IMR-90 (cell line): ENCODE data around the gene NOG. TPM values are rescaled to one million over a fixed set of nuclear protein-coding genes. Genes with fewer than 3 reads are reported as not detected.

Experiments
- ATAC-seq: fragments of 200-7000 bp; cut with Tn5 transposase; 2 replicates; pipeline ENCODE4 v1.9.1; 2020; ENCODE audit warnings: low read depth, mild to moderate bottlenecking, moderate library complexity
- BruUV-seq: library from RNA; stranded (reverse); fragments of 400-500 nt; replicated peaks from 2 replicates; lab custom pipeline; 2021; lab: Mats Ljungman, UMichigan
- CTCF ChIA-PET: fragments of 300-600 bp; formaldehyde crosslinking; extraction: SDS; loops from one replicate; lab custom pipeline; 2021; ENCODE audit warnings: antibody characterized with exemption; lab: Yijun Ruan, JAX
- POLR2A ChIA-PET: fragments of 300-600 bp; sonication (Branson Sonifier 250); formaldehyde crosslinking; loops from one replicate; lab custom pipeline; 2022; ENCODE audit warnings: antibody characterized with exemption; ENCODE audit not compliant: unreplicated experiment; lab: Charles Lee
- DNase-seq: peaks from one replicate; pipeline ENCODE4 v3.0.0; 2013
- H2AFZ ChIP-seq: replicated peaks from 2 replicates; pipeline ENCODE3; 2013; ENCODE audit warnings: low read length, mild to moderate bottlenecking; ENCODE audit not compliant: poor library complexity
- H2AK5ac ChIP-seq: 2 replicates; pipeline ENCODE4 v1.6.1; 2013; ENCODE audit warnings: low read depth, low read length, inconsistent platforms
- H2AK9ac ChIP-seq: replicated peaks from 2 replicates; pipeline ENCODE3; 2013; ENCODE audit warnings: mild to moderate bottlenecking, low read depth, low read length, moderate library complexity; ENCODE audit not compliant: poor library complexity
- H2BK120ac ChIP-seq: 2 replicates; pipeline ENCODE4 v1.6.1; 2013; ENCODE audit warnings: low read depth, low read length, inconsistent platforms
- H2BK15ac ChIP-seq: 3 replicates; pipeline ENCODE4 v1.6.1; 2013; ENCODE audit warnings: low read depth, low read length, inconsistent platforms
- H2BK20ac ChIP-seq: 2 replicates; pipeline ENCODE4 v1.6.1; 2013; ENCODE audit warnings: low read depth, mild to moderate bottlenecking, inconsistent platforms, low read length, moderate library complexity
- H2BK5ac ChIP-seq: 2 replicates; pipeline ENCODE4 v1.6.1; 2013; ENCODE audit warnings: mild to moderate bottlenecking, low read depth, low read length, inconsistent platforms; ENCODE audit not compliant: poor library complexity, severe bottlenecking
- H3K14ac ChIP-seq: replicated peaks from 2 replicates; pipeline ENCODE4 v1.6.1; 2013; ENCODE audit warnings: low read depth, low read length, inconsistent platforms
- H3K18ac ChIP-seq: 2 replicates; pipeline ENCODE4 v1.6.1; 2013; ENCODE audit warnings: low read depth, low read length, control low read depth
- H3K23ac ChIP-seq: 2 replicates; pipeline ENCODE4 v1.6.1; 2013; ENCODE audit warnings: low read depth, low read length, inconsistent platforms
- H3K27ac ChIP-seq: 2 replicates; pipeline ENCODE4 v1.5.1; 2013; ENCODE audit warnings: mild to moderate bottlenecking, control low read depth, low read length; ENCODE audit not compliant: insufficient read depth
- H3K27me3 ChIP-seq: 2 replicates; pipeline ENCODE4 v1.6.1; 2013; ENCODE audit warnings: low read length; ENCODE audit not compliant: control insufficient read depth, insufficient read depth
- H3K36me3 ChIP-seq: 2 replicates; pipeline ENCODE4 v1.6.1; 2013; ENCODE audit warnings: low read length, mixed read lengths; ENCODE audit not compliant: control insufficient read depth, insufficient read depth
- H3K4ac ChIP-seq: 2 replicates; pipeline ENCODE4 v1.6.1; 2013; ENCODE audit warnings: low read depth, low read length, inconsistent platforms
- H3K4me1 ChIP-seq: 2 replicates; pipeline ENCODE4 v1.6.1; 2013; ENCODE audit warnings: low read length, mixed read lengths; ENCODE audit not compliant: control insufficient read depth, insufficient read depth
- H3K4me2 ChIP-seq: 2 replicates; pipeline ENCODE4 v1.6.1; 2013; ENCODE audit warnings: low read depth, mild to moderate bottlenecking, control low read depth, low read length, moderate library complexity
- H3K4me3 ChIP-seq: 2 replicates; pipeline ENCODE4 v1.5.1; 2013; ENCODE audit warnings: low read depth, mild to moderate bottlenecking, control low read depth, low read length, moderate library complexity; ENCODE audit not compliant: insufficient read depth
- H3K56ac ChIP-seq: 2 replicates; pipeline ENCODE4 v1.6.1; 2013; ENCODE audit warnings: low read length, inconsistent platforms; ENCODE audit not compliant: insufficient read depth; ENCODE audit errors: extremely low read depth
- H3K79me1 ChIP-seq, 2 experiments: 2 replicates each; pipeline ENCODE4 v1.6.1; 2013; ENCODE audit warnings: low read length in 2 of 2, inconsistent platforms in 1 of 2, low read depth in 1 of 2
- H3K9ac ChIP-seq: 2 replicates; pipeline ENCODE4 v1.6.1; 2013; ENCODE audit warnings: low read depth, low read length, control low read depth
- H3K9me1 ChIP-seq: 2 replicates; pipeline ENCODE4 v1.6.1; 2013; ENCODE audit warnings: low read length, inconsistent platforms; ENCODE audit not compliant: insufficient read depth
- H3K9me3 ChIP-seq: 2 replicates; pipeline ENCODE4 v1.6.1; 2013; ENCODE audit warnings: low read length; ENCODE audit not compliant: control insufficient read depth, insufficient read depth
- H4K20me1 ChIP-seq: 2 replicates; pipeline ENCODE4 v1.6.1; 2013; ENCODE audit warnings: low read length, inconsistent platforms; ENCODE audit not compliant: insufficient read depth
- H4K5ac ChIP-seq: 2 replicates; pipeline ENCODE4 v1.6.1; 2013; ENCODE audit warnings: mild to moderate bottlenecking, low read depth, low read length, control low read depth
- H4K8ac ChIP-seq, 2 experiments: 2 replicates each; pipeline ENCODE4 v1.6.1; 2013; ENCODE audit warnings: low read depth in 2 of 2, low read length in 2 of 2, control low read depth in 1 of 2, inconsistent platforms in 1 of 2
- H4K91ac ChIP-seq: 2 replicates; pipeline ENCODE4 v1.6.1; 2013; ENCODE audit warnings: low read depth, low read length, inconsistent platforms; ENCODE audit not compliant: insufficient read depth
- RAD21 ChIP-seq: IDR thresholded peaks from 2 replicates; pipeline ENCODE4 v1.6.1; 2012; ENCODE audit warnings: low read length, improper control_type of control experiment
- WGBS, 2 experiments: methylation state at CpG; one replicate each; pipeline versions ENCODE4 v1.1.5 to v1.1.7; 2013; ENCODE audit warnings: missing lambda C conversion rate in 2 of 2; ENCODE audit not compliant: insufficient read length in 1 of 2; ENCODE audit errors: extremely low coverage in 2 of 2; 5-methylcytosine and 5-hydroxymethylcytosine counted together
- dilution Hi-C: fragments of 300-500 bp; cut with HindIII; formaldehyde crosslinking; loops from one replicate; pipeline ENCODE4 v1.14.3; 2018; ENCODE audit warnings: low sequenced_read_pairs; ENCODE audit not compliant: unreplicated experiment
- in situ Hi-C: fragments of 300-500 bp; cut with MboI; formaldehyde crosslinking; loops from 3 replicates; pipeline ENCODE4 v1.14.3; 2019; ENCODE audit warnings: low sequenced_read_pairs, inconsistent platforms, mixed read lengths
- intact Hi-C: fragments of 100-400 bp; cut with micrococcal nuclease; formaldehyde crosslinking; loops from 2 replicates; pipeline ENCODE4 v1.10.0; 2022
- polyA plus RNA-seq, 3 experiments: library from polyadenylated mRNA; depleted of rRNA; stranded (reverse); fragments of >200 nt; gene quantifications; 2 replicates each; pipeline ENCODE4 v1.2.3, GENCODE V29; 2012; ENCODE audit warnings: low replicate concordance in 1 of 3
- total RNA-seq: library from RNA; depleted of rRNA; stranded (reverse); fragments of >200 nt; gene quantifications from 2 replicates; pipeline ENCODE4 v1.2.3, GENCODE V29; 2012

NOG gene
- total and polyA plus RNA-seq, 2 of the 4 experiments (the other 2 are of a cell fraction), result 11.7 to 13.1 TPM

- no peaks in the 10 kb centered on the region for H4K20me1 ChIP-seq
- H3K18ac ChIP-seq, result peak overlapping the region; percentile 50; the same call in 1 of the 2 replicates
- dilution Hi-C loops (no loop called here), intact Hi-C loops (loop anchor here (10.0 kb wide), 1 partner anchor 752 kb away; no protein-coding TSS in a partner anchor), in situ Hi-C loops (loop anchor here (10.0 to 25.0 kb wide), 2 partner anchors 178 to 340 kb away; no protein-coding TSS in a partner anchor)
- TF ChIP-seq RAD21, result no peak
- ChIA-PET POLR2A (no interaction called here), CTCF (interaction anchor here (1.4 to 1.5 kb wide), 2 partner anchors 119 to 183 kb away, joined by 4 to 5 read pairs; no protein-coding TSS in a partner anchor)
- H2AK5ac ChIP-seq, result no peak overlapping the region
- no peak overlapping the region for H2BK15ac ChIP-seq
- ATAC-seq, result no peak
- H3K4me2 ChIP-seq, result peak overlapping the region; percentile 90
- DNase-seq, result no peak
- peak overlapping the region in 1 of 2 experiments; percentile 24; a peak in 3 of 4 replicates for H4K8ac ChIP-seq
- H2AFZ ChIP-seq, result peak overlapping the region; percentile 88
- no peaks in the 10 kb centered on the region for H3K9me3 ChIP-seq
- peak overlapping the region; percentile 82 for H2BK120ac ChIP-seq
- peaks cover 13% of the 10 kb centered on the region for H3K4me1 ChIP-seq
- WGBS, 2 experiments, result 0% methylated on average over 2 of the region's 40 CpGs; no CpG with 5 or more reads in 1 of the 2 experiments
- H4K5ac ChIP-seq, result no peak overlapping the region
- BruUV-seq, result no TSS peak
- peak overlapping the region; percentile 38; the same call in 1 of the 2 replicates for H3K27ac ChIP-seq
- H3K4me3 ChIP-seq, result peak overlapping the region; percentile 52
- H3K9ac ChIP-seq, result peak overlapping the region; percentile 64
- H3K4ac ChIP-seq, result peak overlapping the region; percentile 56
- H3K56ac ChIP-seq, result no peak overlapping the region; the same call in 1 of the 2 replicates
- H2AK9ac ChIP-seq, result peak overlapping the region; percentile 68
- peak overlapping the region; percentile 31; the same call in 1 of the 2 replicates for H3K23ac ChIP-seq
- no peaks in the 10 kb centered on the region for H3K36me3 ChIP-seq
- peak overlapping the region; percentile 42; the same call in 1 of the 2 replicates for H4K91ac ChIP-seq
- H3K27me3 ChIP-seq, result no peaks in the 10 kb centered on the region; the same call in none of the 2 replicates
- 0 out of 2 replicates have a peak, but pooled peaks cover 3% of the 10 kb centered on the region for H3K9me1 ChIP-seq
- no peak overlapping the region for H3K14ac ChIP-seq
- H2BK5ac ChIP-seq, result peak overlapping the region; percentile 77
- no peak overlapping the region for H2BK20ac ChIP-seq
- H3K79me1 ChIP-seq, result 0 out of 4 replicates have a peak, but pooled peaks cover 0 to 10% of the 10 kb centered on the region in 2 experiments
Measured at GRCh38 chr17:56596691-56597494, 3.4 kb downstream of the NOG start.
